Hepatocyte (in vitro differentiated cells): Measurements from ENCODE around the gene ARHGAP10.

Experiments used
- EZH2 ChIP-seq: fragments of 200-600 bp; sonication (generic); IDR thresholded peaks from 2 replicates; pipeline ENCODE4 v1.6.1; 2016; ENCODE audit warnings: antibody characterized with exemption, mild to moderate bottlenecking, borderline replicate concordance
- TF ChIP-seq, protein P1 (sequence below): fragments of 200-600 bp; sonication (generic); IDR thresholded peaks from 2 replicates; pipeline ENCODE4 v1.5.1; 2016; ENCODE audit warnings: antibody characterized with exemption, mild to moderate bottlenecking; ENCODE audit not compliant: poor library complexity

DNA sequence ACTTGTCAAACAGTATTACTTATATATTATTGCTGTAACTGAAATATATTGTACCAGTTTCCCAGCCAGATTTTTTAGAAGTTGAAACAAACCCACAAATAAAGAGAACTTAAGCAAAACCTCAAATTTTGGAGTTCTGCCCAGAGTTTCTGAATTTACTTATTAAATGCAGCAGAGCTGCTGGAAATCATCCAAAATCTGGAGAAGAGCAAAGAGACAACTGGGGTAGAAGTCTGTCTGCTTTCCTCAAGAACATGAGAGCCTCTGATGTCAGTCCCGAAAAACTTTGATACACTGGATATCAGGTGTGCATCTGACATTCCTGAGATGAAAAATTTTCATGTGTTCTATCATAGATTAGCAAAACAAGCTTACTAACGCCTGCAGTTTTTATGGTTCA, 384.4 kb downstream of the ARHGAP10 start:
- TF ChIP-seq EZH2, result no peak
- TF ChIP-seq, protein P1, sequence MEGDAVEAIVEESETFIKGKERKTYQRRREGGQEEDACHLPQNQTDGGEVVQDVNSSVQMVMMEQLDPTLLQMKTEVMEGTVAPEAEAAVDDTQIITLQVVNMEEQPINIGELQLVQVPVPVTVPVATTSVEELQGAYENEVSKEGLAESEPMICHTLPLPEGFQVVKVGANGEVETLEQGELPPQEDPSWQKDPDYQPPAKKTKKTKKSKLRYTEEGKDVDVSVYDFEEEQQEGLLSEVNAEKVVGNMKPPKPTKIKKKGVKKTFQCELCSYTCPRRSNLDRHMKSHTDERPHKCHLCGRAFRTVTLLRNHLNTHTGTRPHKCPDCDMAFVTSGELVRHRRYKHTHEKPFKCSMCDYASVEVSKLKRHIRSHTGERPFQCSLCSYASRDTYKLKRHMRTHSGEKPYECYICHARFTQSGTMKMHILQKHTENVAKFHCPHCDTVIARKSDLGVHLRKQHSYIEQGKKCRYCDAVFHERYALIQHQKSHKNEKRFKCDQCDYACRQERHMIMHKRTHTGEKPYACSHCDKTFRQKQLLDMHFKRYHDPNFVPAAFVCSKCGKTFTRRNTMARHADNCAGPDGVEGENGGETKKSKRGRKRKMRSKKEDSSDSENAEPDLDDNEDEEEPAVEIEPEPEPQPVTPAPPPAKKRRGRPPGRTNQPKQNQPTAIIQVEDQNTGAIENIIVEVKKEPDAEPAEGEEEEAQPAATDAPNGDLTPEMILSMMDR, result no peak
